Esophagus squamous epithelium (tissue), 4 donors: ENCODE measurements around the gene NUDT8.

Experiments used
- CTCF ChIP-seq, 6 experiments: fragments of 450-650 bp in 4 of 6; fragments of 200-600 bp in 2 of 6; sonication (generic) in 2 of 6; IDR thresholded peaks; one replicate each; pipeline ENCODE4 v1.5.1; 2016 to 2019; ENCODE audit warnings: antibody characterized with exemption in 6 of 6, mild to moderate bottlenecking in 4 of 6, moderate library complexity in 4 of 6
- POLR2A ChIP-seq, 4 donors: fragments of 450-650 bp; IDR thresholded peaks; one replicate each; pipeline ENCODE4 v1.6.1; 2017; ENCODE audit warnings: antibody characterized with exemption in 4 of 4, mild to moderate bottlenecking in 4 of 4, moderate library complexity in 3 of 4

GRCh38 chr11:67634366-67635230 lies 4.9 kb upstream of the NUDT8 start:
- TF ChIP-seq CTCF (IDR thresholded peaks at IDR 0.05) (no peak), POLR2A (IDR thresholded peaks at IDR 0.05) (no peak)
